GM23338 (cell line): ENCODE data around the gene BAK1. TPM values are rescaled to one million over a fixed set of nuclear protein-coding genes. Genes with fewer than 3 reads are reported as not detected.

ENCODE experiments used
- ETS1 ChIP-seq: IDR thresholded peaks from 2 replicates; pipeline ENCODE4 v1.6.1; 2016; ENCODE audit warnings: antibody characterized with exemption
- EZH2 ChIP-seq: fragments of 200-600 bp; sonication (generic); IDR thresholded peaks from one replicate; pipeline ENCODE4 v1.8.0; 2017; ENCODE audit warnings: antibody characterized with exemption, mild to moderate bottlenecking, low read depth; ENCODE audit not compliant: unreplicated experiment
- EZH2phosphoT487 ChIP-seq: fragments of 200-600 bp; sonication (generic); IDR thresholded peaks from one replicate; pipeline ENCODE4 v1.8.1; 2018; ENCODE audit warnings: antibody characterized with exemption; ENCODE audit not compliant: unreplicated experiment
- NANOG ChIP-seq: IDR thresholded peaks from 2 replicates; pipeline ENCODE4 v1.6.1; 2016; ENCODE audit warnings: antibody characterized with exemption, borderline replicate concordance
- POLR2AphosphoS5 ChIP-seq: IDR thresholded peaks from 2 replicates; pipeline ENCODE4 v1.6.1; 2016; ENCODE audit warnings: antibody characterized with exemption, low read depth
- ZNF114 ChIP-seq: fragments of 250-450 bp; sonication (Bioruptor Pico); IDR thresholded peaks from 2 replicates; pipeline ENCODE4 v1.5.0; 2020; ENCODE audit warnings: mild to moderate bottlenecking, moderate library complexity
- ZNF331 ChIP-seq: fragments of 250-450 bp; sonication (Bioruptor Pico); IDR thresholded peaks from 2 replicates; pipeline ENCODE4 v1.5.0; 2020; ENCODE audit warnings: low read depth, mild to moderate bottlenecking, moderate library complexity
- ZNF462 ChIP-seq: fragments of 250-450 bp; sonication (Bioruptor Pico); IDR thresholded peaks from 2 replicates; pipeline ENCODE4 v1.5.0; 2020; ENCODE audit warnings: mild to moderate bottlenecking, moderate library complexity
- polyA plus RNA-seq: library from polyadenylated mRNA; unstranded; fragments of >200 nt; fragmentation: Nextera tagmentation; extraction: Ambion mirVana; gene quantifications from 2 replicates; pipeline ENCODE4 v1.2.1, GENCODE V29; 2016
- total RNA-seq: library from RNA; depleted of rRNA; stranded (reverse); fragments of >200 nt; shearing (Covaris generic); gene quantifications from 2 replicates; pipeline ENCODE4 v1.2.3, GENCODE V29; 2014
- TF ChIP-seq, protein P1 (sequence below), 2 experiments: fragments of 200-600 bp in 1 of 2; sonication (generic) in 1 of 2; conservative IDR thresholded peaks; 2 replicates each; pipeline versions ENCODE4 v1.5.1 to v1.6.1; 2016 to 2017; ENCODE audit warnings: antibody characterized with exemption in 2 of 2, low read depth in 2 of 2, mild to moderate bottlenecking in 2 of 2, moderate library complexity in 1 of 2

The BAK1 gene
- total and polyA plus RNA-seq, 2 experiments from 2014 or later = 22.2 to 45.0 TPM

DNA sequence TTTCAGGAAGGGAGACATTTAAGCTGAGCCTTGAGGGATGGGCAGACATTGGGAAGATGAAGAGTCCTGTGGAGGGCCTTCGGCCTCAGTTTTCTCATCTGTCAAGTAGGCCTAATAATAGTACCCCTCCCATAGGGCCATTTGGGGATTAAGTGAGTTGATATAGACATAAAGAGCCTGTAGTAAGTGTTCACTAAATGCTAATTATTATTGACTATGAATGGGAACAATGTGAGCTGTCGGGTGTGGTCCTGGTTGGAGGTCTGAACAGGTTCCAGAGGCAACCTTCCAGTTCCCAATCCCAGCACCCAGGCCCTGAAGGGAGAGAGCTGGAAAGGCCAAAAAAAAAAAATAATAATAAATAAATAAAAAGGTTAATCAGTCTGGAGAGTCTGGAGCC is 26.6 kb upstream of the BAK1 start (continued):
- no peak for TF ChIP-seq ZNF462
- no peak for TF ChIP-seq ETS1
- TF ChIP-seq EZH2phosphoT487 = no peak
- TF ChIP-seq, protein P1, sequence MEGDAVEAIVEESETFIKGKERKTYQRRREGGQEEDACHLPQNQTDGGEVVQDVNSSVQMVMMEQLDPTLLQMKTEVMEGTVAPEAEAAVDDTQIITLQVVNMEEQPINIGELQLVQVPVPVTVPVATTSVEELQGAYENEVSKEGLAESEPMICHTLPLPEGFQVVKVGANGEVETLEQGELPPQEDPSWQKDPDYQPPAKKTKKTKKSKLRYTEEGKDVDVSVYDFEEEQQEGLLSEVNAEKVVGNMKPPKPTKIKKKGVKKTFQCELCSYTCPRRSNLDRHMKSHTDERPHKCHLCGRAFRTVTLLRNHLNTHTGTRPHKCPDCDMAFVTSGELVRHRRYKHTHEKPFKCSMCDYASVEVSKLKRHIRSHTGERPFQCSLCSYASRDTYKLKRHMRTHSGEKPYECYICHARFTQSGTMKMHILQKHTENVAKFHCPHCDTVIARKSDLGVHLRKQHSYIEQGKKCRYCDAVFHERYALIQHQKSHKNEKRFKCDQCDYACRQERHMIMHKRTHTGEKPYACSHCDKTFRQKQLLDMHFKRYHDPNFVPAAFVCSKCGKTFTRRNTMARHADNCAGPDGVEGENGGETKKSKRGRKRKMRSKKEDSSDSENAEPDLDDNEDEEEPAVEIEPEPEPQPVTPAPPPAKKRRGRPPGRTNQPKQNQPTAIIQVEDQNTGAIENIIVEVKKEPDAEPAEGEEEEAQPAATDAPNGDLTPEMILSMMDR (conservative IDR thresholded peaks at IDR 0.05; ENCODE audit: low read depth in 2 of 2) = no peak
- TF ChIP-seq EZH2 = no peak
- TF ChIP-seq ZNF114 (CRISPR knock-in tag) = no peak
- no peak for TF ChIP-seq POLR2AphosphoS5
- TF ChIP-seq ZNF331 = no peak
- no peak for TF ChIP-seq NANOG
